Spleen (tissue), 7 donors: Measurements from ENCODE around the gene ADAM8.
A peak's percentile ranks its signal among the peaks of the same experiment; 100 is the strongest.

Experiments used
- POLR2A ChIP-seq, 3 donors: fragments of 450-650 bp; IDR thresholded peaks; one replicate each; pipeline ENCODE4 v1.5.1; 2017; ENCODE audit warnings: antibody characterized with exemption in 3 of 3, mild to moderate bottlenecking in 1 of 3
- POLR2AphosphoS5 ChIP-seq, 3 donors: sonication (generic); formaldehyde crosslinking; IDR thresholded peaks; one replicate each; pipeline ENCODE4 v1.5.1; 2017; ENCODE audit warnings: antibody characterized with exemption in 3 of 3
- TF ChIP-seq, protein P1 (sequence below), 11 experiments: fragments of 200-600 bp in 7 of 11; fragments of 450-650 bp in 4 of 11; sonication (generic) in 4 of 11; IDR thresholded peaks in 8 of 11; conservative IDR thresholded peaks in 3 of 11; 1 replicate in 7 of 11; 2 replicates in 4 of 11; pipeline versions ENCODE4 v1.4.0 to v1.8.0; 2016 to 2021; ENCODE audit warnings: antibody characterized with exemption in 11 of 11, inconsistent platforms in 4 of 11, mild to moderate bottlenecking in 1 of 11
- donor health status: DM: no; HTN: no; CAD: no; lungs with moderate emphysema.
- donor health status: DM: no; HTN: no; CAD: no.
- donor health status: DM: no; HTN: no; CAD: no.

DNA sequence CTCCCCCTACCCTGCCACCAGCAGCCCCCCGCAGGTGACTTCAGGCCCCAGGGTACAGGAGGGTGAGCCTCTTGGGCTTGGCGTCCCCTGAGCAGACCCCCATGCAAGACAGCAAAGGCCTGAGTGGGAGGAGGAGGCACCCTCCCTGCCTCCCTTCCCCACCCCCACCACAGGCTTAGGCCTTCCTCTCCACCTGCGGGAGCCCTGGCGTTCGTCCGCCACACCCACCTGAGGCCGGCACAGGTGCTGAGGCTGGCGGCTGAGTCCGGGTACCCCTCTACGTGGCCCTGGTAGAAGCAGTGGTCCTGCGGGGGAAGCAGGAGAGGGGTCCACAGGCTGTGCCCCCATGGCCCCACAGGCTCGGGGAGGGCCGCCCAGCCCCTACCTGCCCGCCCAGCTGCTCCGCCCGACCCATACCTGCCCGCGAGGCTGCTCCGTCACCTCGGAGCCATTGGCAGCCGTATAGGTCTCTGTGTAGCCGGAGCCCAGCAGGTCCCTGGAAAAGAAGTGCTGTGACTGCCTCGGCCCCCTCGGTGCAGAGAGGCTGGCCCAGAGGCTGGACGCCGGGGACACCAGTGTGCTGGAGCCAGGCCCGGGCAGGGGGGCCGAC lies 3.0 kb downstream of the ADAM8 start:
- TF ChIP-seq, protein P1, sequence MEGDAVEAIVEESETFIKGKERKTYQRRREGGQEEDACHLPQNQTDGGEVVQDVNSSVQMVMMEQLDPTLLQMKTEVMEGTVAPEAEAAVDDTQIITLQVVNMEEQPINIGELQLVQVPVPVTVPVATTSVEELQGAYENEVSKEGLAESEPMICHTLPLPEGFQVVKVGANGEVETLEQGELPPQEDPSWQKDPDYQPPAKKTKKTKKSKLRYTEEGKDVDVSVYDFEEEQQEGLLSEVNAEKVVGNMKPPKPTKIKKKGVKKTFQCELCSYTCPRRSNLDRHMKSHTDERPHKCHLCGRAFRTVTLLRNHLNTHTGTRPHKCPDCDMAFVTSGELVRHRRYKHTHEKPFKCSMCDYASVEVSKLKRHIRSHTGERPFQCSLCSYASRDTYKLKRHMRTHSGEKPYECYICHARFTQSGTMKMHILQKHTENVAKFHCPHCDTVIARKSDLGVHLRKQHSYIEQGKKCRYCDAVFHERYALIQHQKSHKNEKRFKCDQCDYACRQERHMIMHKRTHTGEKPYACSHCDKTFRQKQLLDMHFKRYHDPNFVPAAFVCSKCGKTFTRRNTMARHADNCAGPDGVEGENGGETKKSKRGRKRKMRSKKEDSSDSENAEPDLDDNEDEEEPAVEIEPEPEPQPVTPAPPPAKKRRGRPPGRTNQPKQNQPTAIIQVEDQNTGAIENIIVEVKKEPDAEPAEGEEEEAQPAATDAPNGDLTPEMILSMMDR (IDR thresholded peaks at IDR 0.05 in 8 of 11, conservative IDR thresholded peaks at IDR 0.05 in 3 of 11): no peak
- TF ChIP-seq POLR2AphosphoS5 (IDR thresholded peaks at IDR 0.05) (peak in 1 of 3 donors; percentile 22), POLR2A (IDR thresholded peaks at IDR 0.05) (no peak)
